ENCODE results near the gene PIGS.

GRCh38 chr17:28555022-28555421 lies 16.3 kb downstream of the PIGS start:
- TF ChIP-seq FOSL2 (IDR thresholded peaks at IDR 0.05; ENCODE audit: borderline replicate concordance, low read depth) (no peak), CTCF (IDR thresholded peaks at IDR 0.05) (no peak), TAF1 (IDR thresholded peaks at IDR 0.05; ENCODE audit: borderline replicate concordance, low read depth, low read length) (no peak), YY1 (IDR thresholded peaks at IDR 0.05; ENCODE audit: low read depth) (no peak), TCF12 (IDR thresholded peaks at IDR 0.05) (no peak), MAX (IDR thresholded peaks at IDR 0.05; ENCODE audit: low read depth) (no peak), GABPA (IDR thresholded peaks at IDR 0.05; ENCODE audit: low read depth) (no peak)

Data from SK-N-SH (cell line).